Kidney (tissue), 14 donors: ENCODE measurements around the gene RASAL3. TPM values are rescaled to one million over a fixed set of nuclear protein-coding genes. Genes with fewer than 3 reads are reported as not detected.

ENCODE experiments used
- DNase-seq, 5 donors: peaks; one replicate each; pipeline ENCODE4 v3.0.0-alpha.2; 2013 to 2020
- FAIRE-seq: peaks from 2 replicates; lab custom pipeline; 2012; peaks lifted over from hg19 to GRCh38; lab: Jason Lieb, UNC
- H3K27ac ChIP-seq, 2 donors: one replicate each; pipeline ENCODE4 v1.7.0; 2013; ENCODE audit warnings: low read depth in 2 of 2, low read length in 2 of 2, inconsistent platforms in 1 of 2
- H3K27me3 ChIP-seq: one replicate; pipeline ENCODE4 v1.7.1; 2013; ENCODE audit warnings: low read length, inconsistent platforms; ENCODE audit not compliant: control insufficient read depth, insufficient read depth
- H3K36me3 ChIP-seq, 3 donors: one replicate each; pipeline versions ENCODE4 v1.7.0 to v1.7.1; 2013; ENCODE audit warnings: low read length in 3 of 3, control low read depth in 1 of 3, inconsistent platforms in 1 of 3; ENCODE audit not compliant: insufficient read depth in 3 of 3, control insufficient read depth in 2 of 3
- H3K4me1 ChIP-seq, 3 donors: one replicate each; pipeline versions ENCODE4 v1.7.0 to v1.7.1; 2013; ENCODE audit warnings: low read length in 3 of 3, inconsistent platforms in 1 of 3, low read depth in 1 of 3; ENCODE audit not compliant: control insufficient read depth in 2 of 3, insufficient read depth in 2 of 3
- H3K4me3 ChIP-seq, 3 donors: one replicate each; pipeline versions ENCODE4 v1.7.0 to v1.8.1; 2013; ENCODE audit warnings: low read length in 3 of 3, control low read depth in 1 of 3, inconsistent platforms in 1 of 3
- H3K9ac ChIP-seq, 3 donors: one replicate each; pipeline versions ENCODE4 v1.7.0 to v1.7.1; 2013; ENCODE audit warnings: low read length in 3 of 3, control low read depth in 1 of 3, inconsistent platforms in 1 of 3
- H3K9me3 ChIP-seq, 3 donors: one replicate each; pipeline versions ENCODE4 v1.7.0 to v1.7.1; 2013; ENCODE audit warnings: low read length in 3 of 3, control low read depth in 1 of 3, inconsistent platforms in 1 of 3; ENCODE audit not compliant: control insufficient read depth in 2 of 3, insufficient read depth in 1 of 3
- intact Hi-C: fragments of 100-400 bp; cut with DNase I; formaldehyde crosslinking; loops from one replicate; pipeline ENCODE4 v1.11.1; 2022
- polyA plus RNA-seq: library from polyadenylated mRNA; stranded (reverse); fragments of 350-450 nt; fragmentation: Illumina TruSeq; extraction: RNeasy Lipid Tissue Mini Kit (QIAGEN cat#74804); gene quantifications from one replicate; pipeline ENCODE4 v1.2.3, GENCODE V29; 2014; ENCODE audit warnings: low read depth, low replicate concordance; ENCODE audit not compliant: insufficient read depth
- total RNA-seq: library from RNA; stranded (reverse); fragmentation: NEBNext Ultra II Directional; extraction: Animal tissue kit (Norgen Biotek cat#: 25700); gene quantifications from one replicate; pipeline ENCODE4 v1.2.1, GENCODE V29; 2021
- TF ChIP-seq, protein P1 (sequence below): IDR thresholded peaks from 3 replicates; pipeline ENCODE4 v1.5.1; 2012; ENCODE audit warnings: mild to moderate bottlenecking, moderate library complexity, borderline replicate concordance; ENCODE audit not compliant: insufficient read depth; ENCODE audit errors: extremely low read depth
- donor health status: control.
- donor health status: control.
- donor health status: control.
- donor health status: control.
- donor health status: control.
- donor health status: DM: yes; HTN: yes; CAD: no.
- donor health status: Normal renal cell carcinoma (clear cell type).

Gene RASAL3
- total and polyA plus RNA-seq, 2 donors from 2014 or later: 1.5 to 12.1 TPM

DNA sequence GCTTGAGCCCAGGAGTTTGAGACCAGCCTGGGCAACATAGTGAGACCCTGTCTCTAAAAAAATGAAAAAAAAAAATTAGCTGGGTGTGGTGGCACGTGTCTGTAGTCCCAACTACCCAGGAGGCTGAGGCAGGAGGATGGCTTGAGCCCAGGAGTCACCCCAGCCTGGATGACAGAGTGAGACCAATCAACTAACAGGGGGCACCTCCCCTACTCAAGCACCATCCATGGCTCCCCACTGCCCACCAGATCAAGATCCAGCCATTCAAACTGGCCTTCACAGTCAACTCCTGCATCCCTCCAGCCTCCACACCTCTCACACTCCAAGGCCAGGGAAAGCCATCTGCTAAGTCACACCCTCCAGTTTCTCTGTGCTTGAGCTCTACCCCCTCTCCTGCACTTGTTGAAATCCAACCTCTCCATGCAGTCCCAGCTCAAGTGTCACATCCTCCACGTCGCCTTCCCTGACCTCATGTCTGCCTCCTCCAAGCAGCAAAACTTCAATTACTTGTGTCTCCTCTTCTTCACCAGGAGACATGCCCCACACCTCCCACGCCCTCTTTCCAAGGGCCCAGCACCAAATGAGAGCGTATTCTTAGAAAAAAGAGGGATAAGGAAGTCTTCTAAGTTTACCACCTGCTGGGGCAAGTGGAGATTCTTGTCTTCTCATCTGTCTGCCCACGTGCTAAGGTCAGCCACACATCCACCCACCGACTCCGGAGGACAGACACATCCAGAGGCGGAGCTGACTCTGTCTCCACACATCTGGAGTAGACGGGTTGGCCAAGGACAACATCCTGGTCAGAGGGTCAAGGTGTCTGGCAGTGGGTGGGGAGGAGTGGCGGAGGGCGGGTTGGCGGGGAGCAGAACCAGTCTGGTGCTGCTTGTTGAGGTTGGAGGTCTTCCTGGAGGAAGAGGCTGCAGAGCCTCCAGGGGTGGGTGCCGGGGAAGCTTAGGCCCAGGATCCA is 43.0 kb upstream of the RASAL3 start:
- H3K4me1 ChIP-seq: no peaks in the 10 kb centered on the region
- intact Hi-C loops: no loop called here
- H3K36me3 ChIP-seq: no peaks in the 10 kb centered on the region
- H3K4me3 ChIP-seq: no peak overlapping the region
- H3K27ac ChIP-seq: no peak overlapping the region
- DNase-seq: peak; percentile 26 to 63 (median 53)
- H3K27me3 ChIP-seq: peaks cover 9% of the 10 kb centered on the region
- H3K9me3 ChIP-seq: no peaks in the 10 kb centered on the region
- FAIRE-seq: no peak
- no peak overlapping the region for H3K9ac ChIP-seq
- TF ChIP-seq, protein P1, sequence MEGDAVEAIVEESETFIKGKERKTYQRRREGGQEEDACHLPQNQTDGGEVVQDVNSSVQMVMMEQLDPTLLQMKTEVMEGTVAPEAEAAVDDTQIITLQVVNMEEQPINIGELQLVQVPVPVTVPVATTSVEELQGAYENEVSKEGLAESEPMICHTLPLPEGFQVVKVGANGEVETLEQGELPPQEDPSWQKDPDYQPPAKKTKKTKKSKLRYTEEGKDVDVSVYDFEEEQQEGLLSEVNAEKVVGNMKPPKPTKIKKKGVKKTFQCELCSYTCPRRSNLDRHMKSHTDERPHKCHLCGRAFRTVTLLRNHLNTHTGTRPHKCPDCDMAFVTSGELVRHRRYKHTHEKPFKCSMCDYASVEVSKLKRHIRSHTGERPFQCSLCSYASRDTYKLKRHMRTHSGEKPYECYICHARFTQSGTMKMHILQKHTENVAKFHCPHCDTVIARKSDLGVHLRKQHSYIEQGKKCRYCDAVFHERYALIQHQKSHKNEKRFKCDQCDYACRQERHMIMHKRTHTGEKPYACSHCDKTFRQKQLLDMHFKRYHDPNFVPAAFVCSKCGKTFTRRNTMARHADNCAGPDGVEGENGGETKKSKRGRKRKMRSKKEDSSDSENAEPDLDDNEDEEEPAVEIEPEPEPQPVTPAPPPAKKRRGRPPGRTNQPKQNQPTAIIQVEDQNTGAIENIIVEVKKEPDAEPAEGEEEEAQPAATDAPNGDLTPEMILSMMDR: no peak

- Histone ChIP-seq H3K27me3 (peaks cover 9% of the 10 kb centered on the region), H3K4me1 (no peaks in the 10 kb centered on the region), H3K4me3 (no peak overlapping the region), H3K27ac (no peak overlapping the region), H3K9ac (no peak overlapping the region), H3K9me3 (no peaks in the 10 kb centered on the region), H3K36me3 (no peaks in the 10 kb centered on the region)
- DNase-seq (peak in 1 of 5 donors; percentile 3), FAIRE-seq (no peak)
- TF ChIP-seq, protein P1: no peak
- intact Hi-C loops: no loop called here
Measured at GRCh38 chr19:15506074-15506571, 41.8 kb upstream of the RASAL3 start.

DNA sequence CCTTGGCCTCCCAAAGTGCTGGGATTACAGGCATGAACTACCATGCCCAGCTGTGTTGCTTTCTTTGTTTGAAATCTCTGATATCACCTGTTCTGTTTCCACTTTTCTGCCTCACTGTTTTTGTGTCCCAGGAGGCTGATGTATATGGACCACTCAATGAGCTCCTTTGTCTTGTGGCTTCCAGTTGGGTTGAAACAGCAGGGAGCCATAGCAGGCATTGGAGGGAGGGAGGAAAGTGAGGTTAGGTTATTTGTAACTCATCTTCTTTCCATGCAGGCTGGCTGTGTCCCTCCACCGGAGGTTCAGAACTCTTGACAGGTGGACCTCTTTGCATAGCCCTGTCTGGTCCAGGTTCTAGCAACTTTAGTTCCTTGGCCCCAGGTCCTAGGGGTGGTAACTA is 37.9 kb upstream of the RASAL3 start:
- FAIRE-seq: no peak
- H3K36me3 ChIP-seq: no peaks in the 10 kb centered on the region
- H3K9ac ChIP-seq: no peak overlapping the region
- no peak overlapping the region for H3K4me3 ChIP-seq
- intact Hi-C loops: no loop called here
- H3K9me3 ChIP-seq: no peaks in the 10 kb centered on the region
- H3K27me3 ChIP-seq: no peaks in the 10 kb centered on the region
- TF ChIP-seq, protein P1: no peak
- peak in 1 of 5 donors; percentile 1 for DNase-seq
- H3K27ac ChIP-seq: no peak overlapping the region
- H3K4me1 ChIP-seq: no peaks in the 10 kb centered on the region
